Measurements from ENCODE around the gene TMEM120B.

The TMEM120B gene

DNA sequence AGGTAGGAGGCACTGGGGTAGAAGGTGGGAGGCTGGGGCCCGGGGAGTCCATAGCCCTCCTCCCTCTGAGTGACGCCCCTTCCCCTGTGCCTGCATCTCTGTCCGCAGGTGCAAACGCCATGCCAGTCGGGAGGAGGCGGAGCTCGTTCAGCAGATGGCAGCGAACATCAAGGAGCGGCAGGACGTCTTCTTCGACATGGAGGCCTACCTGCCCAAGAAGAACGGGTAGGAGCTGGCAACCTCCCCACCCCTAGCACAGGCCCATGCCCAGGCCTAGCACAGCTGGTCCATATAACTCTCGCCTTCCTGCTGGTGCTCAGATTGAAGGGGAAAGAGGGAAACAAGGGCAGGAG is 35.6 kb downstream of the TMEM120B start:
- Histone ChIP-seq H3K36me3 (ENCODE audit: control insufficient read depth, insufficient read depth, low read length) (peaks cover 7% of the 10 kb centered on the region), H3K4me3 (replicated peaks; ENCODE audit: low read depth, low read length) (no peak overlapping the region)
- no peak for TF ChIP-seq CTCF (IDR thresholded peaks at IDR 0.05; ENCODE audit: insufficient read depth, low read length, poor library complexity, severe bottlenecking)

GRCh38 chr12:121748571-121749265 is 36.2 kb downstream of the TMEM120B start:
- Histone ChIP-seq H3K36me3 (ENCODE audit: control insufficient read depth, insufficient read depth, low read length) (peaks cover 7% of the 10 kb centered on the region), H3K27me3 (replicated peaks; ENCODE audit: control insufficient read depth, insufficient read depth, low read length) (no peaks in the 10 kb centered on the region), H3K4me3 (replicated peaks; ENCODE audit: low read depth, low read length) (no peak overlapping the region)
- no peak for TF ChIP-seq CTCF (IDR thresholded peaks at IDR 0.05; ENCODE audit: insufficient read depth, low read length, poor library complexity, severe bottlenecking)
- DNase-seq (ENCODE audit: extremely low read depth, insufficient read length) = no peak

More for the DNA sequence above, 35.6 kb downstream of the TMEM120B start:
- no peak for DNase-seq (ENCODE audit: extremely low read depth, insufficient read length)
- H3K27me3 ChIP-seq (replicated peaks; ENCODE audit: control insufficient read depth, insufficient read depth, low read length) = no peaks in the 10 kb centered on the region

- DNase-seq (ENCODE audit: extremely low read depth, insufficient read length) = no peak
- no peak for TF ChIP-seq CTCF (IDR thresholded peaks at IDR 0.05; ENCODE audit: insufficient read depth, low read length, poor library complexity, severe bottlenecking)
- H3K36me3 ChIP-seq (ENCODE audit: control insufficient read depth, insufficient read depth, low read length) = peaks cover 7% of the 10 kb centered on the region
These were observed 36.7 kb downstream of the TMEM120B start for GRCh38 chr12:121749267-121749666.

GRCh38 chr12:121750507-121750955 is 38.0 kb downstream of the TMEM120B start:
- Histone ChIP-seq H3K27me3 (replicated peaks; ENCODE audit: control insufficient read depth, insufficient read depth, low read length) (no peaks in the 10 kb centered on the region), H3K4me3 (replicated peaks; ENCODE audit: low read depth, low read length) (no peak overlapping the region), H3K36me3 (ENCODE audit: control insufficient read depth, insufficient read depth, low read length) (peaks cover 4% of the 10 kb centered on the region)
- no peak for TF ChIP-seq CTCF (IDR thresholded peaks at IDR 0.05; ENCODE audit: insufficient read depth, low read length, poor library complexity, severe bottlenecking)
- DNase-seq (ENCODE audit: extremely low read depth, insufficient read length) = no peak

More at GRCh38 chr12:121749267-121749666, 36.7 kb downstream of the TMEM120B start:
- Histone ChIP-seq H3K27me3 (replicated peaks; ENCODE audit: control insufficient read depth, insufficient read depth, low read length) (no peaks in the 10 kb centered on the region), H3K4me3 (replicated peaks; ENCODE audit: low read depth, low read length) (no peak overlapping the region)

DNA sequence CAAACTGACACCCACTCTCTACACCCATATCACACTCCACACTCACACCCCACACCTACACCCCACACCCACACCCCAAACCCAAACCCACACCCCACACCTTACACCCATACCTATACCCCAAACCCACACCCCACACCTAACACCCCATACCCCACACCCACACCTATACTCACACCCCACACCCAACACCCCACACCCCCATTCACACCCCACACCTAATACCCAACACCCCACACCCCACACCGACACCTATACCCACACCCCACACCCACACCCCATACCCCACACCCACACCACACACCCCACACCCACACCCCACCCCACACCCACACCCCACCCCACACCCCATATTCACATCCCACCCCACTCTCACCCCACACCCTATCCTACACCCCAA is 38.5 kb downstream of the TMEM120B start:
- no peak for TF ChIP-seq CTCF (IDR thresholded peaks at IDR 0.05; ENCODE audit: insufficient read depth, low read length, poor library complexity, severe bottlenecking)
- Histone ChIP-seq H3K4me3 (replicated peaks; ENCODE audit: low read depth, low read length) (no peak overlapping the region), H3K36me3 (ENCODE audit: control insufficient read depth, insufficient read depth, low read length) (peaks cover 4% of the 10 kb centered on the region), H3K27me3 (replicated peaks; ENCODE audit: control insufficient read depth, insufficient read depth, low read length) (no peaks in the 10 kb centered on the region)
- DNase-seq (ENCODE audit: extremely low read depth, insufficient read length) = no peak
